Stimulated activated CD8-positive, alpha-beta memory T cell treated with anti-CD3 and anti-CD28 coated beads, Interleukin-15, amount 100 ng/mL, for 1 hour (primary cell): ENCODE data around the gene SMCR8.
A peak's percentile ranks its signal among the peaks of the same experiment; 100 is the strongest.
"Not testable (repeated sequence)": the region's sequence is repeated elsewhere in the genome, so short reads cannot be mapped to it uniquely, and the experiment has no call there.

Source experiments
- DNase-seq: peaks from one replicate; pipeline ENCODE4 v3.0.0-alpha.2; 2020; ENCODE audit warnings: low read depth

SMCR8 gene

GRCh38 chr17:18361837-18362697 lies 47.0 kb downstream of the SMCR8 start:
- no peak for DNase-seq

DNA sequence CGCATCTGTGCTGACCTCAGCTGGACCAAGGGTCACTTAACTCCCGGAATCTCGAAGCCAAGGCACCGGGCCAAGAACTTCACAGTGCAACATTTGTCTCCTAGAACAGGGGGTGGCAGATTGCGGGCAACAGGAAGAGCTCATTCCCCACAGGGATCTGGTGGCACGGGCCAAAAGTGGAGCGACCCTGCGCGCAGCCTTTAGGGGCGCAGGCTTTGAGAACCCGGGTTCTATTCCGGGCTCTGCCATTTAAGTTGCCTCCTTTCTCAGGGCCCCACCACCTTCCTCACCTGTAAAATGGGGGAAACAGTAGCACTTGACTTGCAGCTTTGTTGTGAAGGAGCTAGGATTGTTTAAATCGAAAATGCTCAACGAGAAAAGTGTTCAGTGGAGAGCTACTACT lies 47.6 kb downstream of the SMCR8 start:
- no peak for DNase-seq

GRCh38 chr17:18363101-18364049 lies 48.3 kb downstream of the SMCR8 start, which contains the start of gene SHMT1:
Gene SHMT1 (minus strand): TSS chr17:18363550. CDS start chr17:18355981, 7,569 bp downstream.
- peak; percentile 75 for DNase-seq

- DNase-seq: no peak
Measured at GRCh38 chr17:18364166-18364565, 49.1 kb downstream of the SMCR8 start.

GRCh38 chr17:18368946-18369345 lies 53.9 kb downstream of the SMCR8 start:
- DNase-seq: no peak

- no peak for DNase-seq
Measured at GRCh38 chr17:18370761-18371160, 55.7 kb downstream of the SMCR8 start.

GRCh38 chr17:18371455-18371854 lies 56.4 kb downstream of the SMCR8 start:
- no peak for DNase-seq

- not testable (repeated sequence) for DNase-seq
Measured at GRCh38 chr17:18373181-18373580, 58.1 kb downstream of the SMCR8 start.

GRCh38 chr17:18374216-18374615 lies 59.1 kb downstream of the SMCR8 start:
- no peak for DNase-seq
